HEK293 (cell line): ENCODE data around the gene GPX4.
A peak's percentile ranks its signal among the peaks of the same experiment; 100 is the strongest.

ENCODE experiments used
- BCL11A ChIP-seq: fragments of 450-650 bp; formaldehyde crosslinking; IDR thresholded peaks from 2 replicates; pipeline ENCODE4 v1.5.1; 2016; ENCODE audit warnings: low read depth, missing biosample characterization, missing genetic modification characterization
- CTCF ChIP-seq: fragments of 450-650 bp; formaldehyde crosslinking; IDR thresholded peaks from 2 replicates; pipeline ENCODE4 v1.5.1; 2016; ENCODE audit warnings: missing biosample characterization, missing genetic modification characterization
- OVOL3 ChIP-seq: fragments of 450-650 bp; formaldehyde crosslinking; IDR thresholded peaks from 2 replicates; pipeline ENCODE4 v1.5.1; 2016; ENCODE audit warnings: missing biosample characterization, missing genetic modification characterization
- SALL2 ChIP-seq: fragments of 450-650 bp; formaldehyde crosslinking; IDR thresholded peaks from 2 replicates; pipeline ENCODE4 v1.5.0; 2017; ENCODE audit warnings: missing biosample characterization, mild to moderate bottlenecking, missing genetic modification characterization, borderline replicate concordance
- SETDB1 ChIP-seq: IDR thresholded peaks from one replicate; pipeline ENCODE4 v1.6.1; 2017; ENCODE audit warnings: mild to moderate bottlenecking, low read length, moderate library complexity, mixed read lengths; ENCODE audit not compliant: insufficient read length
- TRIM28 ChIP-seq: IDR thresholded peaks from 2 replicates; pipeline ENCODE4 v1.6.1; 2011; ENCODE audit warnings: low read length, control low read depth, borderline replicate concordance
- ZBTB20 ChIP-seq: fragments of 450-650 bp; formaldehyde crosslinking; IDR thresholded peaks from 2 replicates; pipeline ENCODE4 v1.5.1; 2016; ENCODE audit warnings: missing biosample characterization, missing genetic modification characterization
- ZNF121 ChIP-seq: fragments of 450-650 bp; formaldehyde crosslinking; IDR thresholded peaks from 2 replicates; pipeline ENCODE4 v1.5.1; 2016; ENCODE audit warnings: missing biosample characterization, missing genetic modification characterization
- ZNF202 ChIP-seq: fragments of 450-650 bp; formaldehyde crosslinking; IDR thresholded peaks from 2 replicates; pipeline ENCODE4 v1.5.1; 2016; ENCODE audit warnings: missing biosample characterization, missing genetic modification characterization, borderline replicate concordance
- ZNF280D ChIP-seq: fragments of 450-650 bp; formaldehyde crosslinking; IDR thresholded peaks from 2 replicates; pipeline ENCODE4 v1.5.1; 2016; ENCODE audit warnings: missing biosample characterization, missing genetic modification characterization
- ZNF350 ChIP-seq: fragments of 450-650 bp; formaldehyde crosslinking; IDR thresholded peaks from 2 replicates; pipeline ENCODE4 v1.5.0; 2017; ENCODE audit warnings: missing biosample characterization, mild to moderate bottlenecking, missing genetic modification characterization
- ZNF548 ChIP-seq: fragments of 450-650 bp; formaldehyde crosslinking; IDR thresholded peaks from 2 replicates; pipeline ENCODE4 v1.5.1; 2016; ENCODE audit warnings: missing biosample characterization, missing genetic modification characterization
- ZNF785 ChIP-seq: fragments of 450-650 bp; formaldehyde crosslinking; IDR thresholded peaks from 2 replicates; pipeline ENCODE4 v1.5.1; 2016; ENCODE audit warnings: missing biosample characterization, missing genetic modification characterization
- ZXDB ChIP-seq: fragments of 450-650 bp; formaldehyde crosslinking; IDR thresholded peaks from 2 replicates; pipeline ENCODE4 v1.5.1; 2016; ENCODE audit warnings: missing biosample characterization, missing genetic modification characterization

GRCh38 chr19:1104311-1105007 lies 665 bp downstream of the GPX4 start:
- no peak for TF ChIP-seq TRIM28
- TF ChIP-seq CTCF (tag by site-specific recombination): no peak
- TF ChIP-seq SALL2 (tag by site-specific recombination): no peak
- TF ChIP-seq ZNF202 (tag by site-specific recombination): no peak
- TF ChIP-seq ZNF121: no peak
- no peak for TF ChIP-seq ZBTB20
- TF ChIP-seq SETDB1: no peak
- TF ChIP-seq ZNF548 (tag by site-specific recombination): no peak
- no peak for TF ChIP-seq ZNF350 (tag by site-specific recombination)
- TF ChIP-seq ZNF785: no peak
- TF ChIP-seq BCL11A: 0 out of 2 replicates have a peak, but pooled peaks have one; percentile 2
- TF ChIP-seq ZNF280D (tag by site-specific recombination): no peak
- 0 out of 2 replicates have a peak, but pooled peaks have one; percentile 27 for TF ChIP-seq ZXDB (tag by site-specific recombination)
- TF ChIP-seq OVOL3 (tag by site-specific recombination): no peak
